Activated B cell treated with CpG ODN at 0.5 μM for 24 hours (primary cell): Measurements from ENCODE around the gene CCDC83. TPM values are rescaled to one million over a fixed set of nuclear protein-coding genes. Genes with fewer than 3 reads are reported as not detected.
"Not testable (repeated sequence)": the region's sequence is repeated elsewhere in the genome, so short reads cannot be mapped to it uniquely, and the experiment has no call there.

Experiments
- ATAC-seq: fragments of 200-7000 bp; cut with Tn5 transposase; one replicate; pipeline ENCODE4 v1.10.0; 2021; ENCODE audit warnings: low read depth, mild to moderate bottlenecking, moderate library complexity
- CTCF ChIA-PET: fragments of 350-600 bp; sonication (Branson Sonifier 250); formaldehyde crosslinking; loops from one replicate; lab custom pipeline; 2021; ENCODE audit warnings: antibody characterized with exemption; lab: Charles Lee
- POLR2A ChIA-PET: fragments of 350-600 bp; sonication (Branson Sonifier 250); formaldehyde crosslinking; loops from one replicate; lab custom pipeline; 2021; ENCODE audit warnings: antibody characterized with exemption; lab: Charles Lee
- DNase-seq: peaks from one replicate; pipeline ENCODE4 v3.0.0; 2022
- H3K27ac Mint-ChIP-seq: one replicate; pipeline ENCODE4 v1.8.0; 2020; ENCODE audit warnings: mixed read lengths
- H3K27me3 Mint-ChIP-seq: one replicate; pipeline ENCODE4 v1.8.0; 2021; ENCODE audit warnings: mixed read lengths
- H3K36me3 Mint-ChIP-seq: one replicate; pipeline ENCODE4 v1.8.0; 2021; ENCODE audit warnings: low read depth, mixed read lengths
- H3K4me1 Mint-ChIP-seq: one replicate; pipeline ENCODE4 v1.8.0; 2021; ENCODE audit warnings: mixed read lengths
- H3K4me3 Mint-ChIP-seq: one replicate; pipeline ENCODE4 v1.8.0; 2020; ENCODE audit warnings: mild to moderate bottlenecking, mixed read lengths
- H3K9me3 Mint-ChIP-seq: one replicate; pipeline ENCODE4 v1.8.0; 2020; ENCODE audit warnings: mixed read lengths
- intact Hi-C: fragments of 100-400 bp; cut with micrococcal nuclease; formaldehyde crosslinking; loops from one replicate; pipeline ENCODE4 v1.15.1; 2024
- total RNA-seq: library from RNA; stranded (reverse); gene quantifications from 2 replicates; pipeline ENCODE4 v1.2.3, GENCODE V29; 2022
- TF ChIP-seq, protein P1 (sequence below): fragments of 200-600 bp; IDR thresholded peaks from one replicate; pipeline ENCODE4 v1.8.0; 2022; ENCODE audit warnings: antibody characterized with exemption, mild to moderate bottlenecking

The CCDC83 gene
- total RNA-seq, 1 donor from 2014 or later: not detected

DNA sequence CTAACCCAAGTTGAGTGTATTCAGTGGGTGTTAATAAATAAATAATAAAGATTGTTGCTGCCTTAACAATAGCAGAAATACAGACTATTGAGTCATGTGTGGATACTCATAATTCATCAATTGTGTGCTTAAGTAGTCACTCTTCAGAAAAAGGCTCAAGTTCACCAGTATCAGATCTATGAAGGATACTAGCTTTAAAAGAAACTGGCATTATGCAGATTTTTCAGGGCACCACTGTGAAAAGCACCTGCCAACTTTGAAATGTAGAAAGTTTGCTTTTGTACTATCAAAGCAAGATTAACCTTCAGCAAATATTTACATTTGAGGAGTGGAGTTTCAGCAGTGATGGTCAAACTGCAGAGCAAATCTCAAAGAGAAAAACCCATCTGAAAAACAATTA is 24.1 kb upstream of the CCDC83 start:
- TF ChIP-seq, protein P1, sequence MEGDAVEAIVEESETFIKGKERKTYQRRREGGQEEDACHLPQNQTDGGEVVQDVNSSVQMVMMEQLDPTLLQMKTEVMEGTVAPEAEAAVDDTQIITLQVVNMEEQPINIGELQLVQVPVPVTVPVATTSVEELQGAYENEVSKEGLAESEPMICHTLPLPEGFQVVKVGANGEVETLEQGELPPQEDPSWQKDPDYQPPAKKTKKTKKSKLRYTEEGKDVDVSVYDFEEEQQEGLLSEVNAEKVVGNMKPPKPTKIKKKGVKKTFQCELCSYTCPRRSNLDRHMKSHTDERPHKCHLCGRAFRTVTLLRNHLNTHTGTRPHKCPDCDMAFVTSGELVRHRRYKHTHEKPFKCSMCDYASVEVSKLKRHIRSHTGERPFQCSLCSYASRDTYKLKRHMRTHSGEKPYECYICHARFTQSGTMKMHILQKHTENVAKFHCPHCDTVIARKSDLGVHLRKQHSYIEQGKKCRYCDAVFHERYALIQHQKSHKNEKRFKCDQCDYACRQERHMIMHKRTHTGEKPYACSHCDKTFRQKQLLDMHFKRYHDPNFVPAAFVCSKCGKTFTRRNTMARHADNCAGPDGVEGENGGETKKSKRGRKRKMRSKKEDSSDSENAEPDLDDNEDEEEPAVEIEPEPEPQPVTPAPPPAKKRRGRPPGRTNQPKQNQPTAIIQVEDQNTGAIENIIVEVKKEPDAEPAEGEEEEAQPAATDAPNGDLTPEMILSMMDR: no peak
- POLR2A ChIA-PET: no interaction called here
- intact Hi-C loops: no loop called here

DNA sequence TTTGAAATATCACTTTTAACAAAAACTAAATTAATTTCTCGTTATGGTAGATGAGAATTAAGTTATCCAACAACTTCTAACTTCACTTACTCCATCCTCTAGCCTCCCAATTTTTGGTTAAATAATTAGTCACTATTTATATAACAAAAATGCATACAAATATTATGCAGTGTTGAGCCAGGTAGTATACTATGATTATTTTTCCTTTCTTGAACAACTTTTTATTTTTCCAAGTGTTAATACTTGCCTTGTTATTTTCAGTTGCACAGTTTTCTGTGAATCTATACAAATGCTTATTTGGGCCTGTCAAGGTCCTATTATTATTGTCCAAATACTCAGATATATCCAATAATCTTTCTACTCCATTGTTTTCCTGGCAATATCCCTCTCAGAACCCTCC is 19.9 kb upstream of the CCDC83 start:
- DNase-seq (no peak), ATAC-seq (no peak)
- Mint-ChIP-seq H3K9me3 (peaks cover 8% of the 10 kb centered on the region), H3K4me3 (no peak overlapping the region), H3K27me3 (no peaks in the 10 kb centered on the region), H3K27ac (no peak overlapping the region), H3K4me1 (no peaks in the 10 kb centered on the region), H3K36me3 (no peaks in the 10 kb centered on the region)
- CTCF ChIA-PET: no interaction called here
- TF ChIP-seq, protein P1: no peak
- intact Hi-C loops: no loop called here
- POLR2A ChIA-PET: no interaction called here

More for the DNA sequence above, 24.1 kb upstream of the CCDC83 start:
- no peaks in the 10 kb centered on the region for H3K27me3 Mint-ChIP-seq
- H3K27ac Mint-ChIP-seq: no peak overlapping the region
- DNase-seq (no peak), ATAC-seq (no peak)
- H3K9me3 Mint-ChIP-seq: peaks cover 8% of the 10 kb centered on the region
- no peaks in the 10 kb centered on the region for H3K36me3 Mint-ChIP-seq
- H3K4me3 Mint-ChIP-seq: no peak overlapping the region
- no peaks in the 10 kb centered on the region for H3K4me1 Mint-ChIP-seq
- CTCF ChIA-PET: no interaction called here

DNA sequence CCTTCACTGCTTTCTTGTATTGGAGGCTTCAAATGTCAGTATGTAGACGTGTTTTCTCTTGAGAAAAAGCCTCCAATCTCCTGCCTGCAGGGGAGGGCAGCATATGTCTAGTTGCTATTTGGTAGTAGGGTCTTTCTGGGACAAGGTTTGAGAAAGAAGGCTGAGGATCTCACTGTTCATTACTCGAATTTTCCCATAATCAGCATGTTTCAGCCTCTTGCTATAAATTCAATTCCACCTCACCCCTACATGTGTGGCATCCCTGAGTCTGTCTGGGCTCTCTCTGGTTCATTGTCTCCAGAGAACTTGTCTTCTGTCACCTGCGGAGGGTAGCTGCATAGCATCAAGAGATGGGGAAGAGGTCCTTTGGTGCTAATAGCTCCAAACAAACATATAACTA is 19.5 kb upstream of the CCDC83 start:
- no peak overlapping the region for H3K27ac Mint-ChIP-seq
- TF ChIP-seq, protein P1: no peak
- H3K4me1 Mint-ChIP-seq: no peaks in the 10 kb centered on the region
- intact Hi-C loops: no loop called here
- no peaks in the 10 kb centered on the region for H3K36me3 Mint-ChIP-seq
- CTCF ChIA-PET: no interaction called here
- H3K27me3 Mint-ChIP-seq: no peaks in the 10 kb centered on the region
- no peak overlapping the region for H3K4me3 Mint-ChIP-seq
- ATAC-seq (no peak), DNase-seq (no peak)
- POLR2A ChIA-PET: no interaction called here
- H3K9me3 Mint-ChIP-seq: peaks cover 8% of the 10 kb centered on the region

DNA sequence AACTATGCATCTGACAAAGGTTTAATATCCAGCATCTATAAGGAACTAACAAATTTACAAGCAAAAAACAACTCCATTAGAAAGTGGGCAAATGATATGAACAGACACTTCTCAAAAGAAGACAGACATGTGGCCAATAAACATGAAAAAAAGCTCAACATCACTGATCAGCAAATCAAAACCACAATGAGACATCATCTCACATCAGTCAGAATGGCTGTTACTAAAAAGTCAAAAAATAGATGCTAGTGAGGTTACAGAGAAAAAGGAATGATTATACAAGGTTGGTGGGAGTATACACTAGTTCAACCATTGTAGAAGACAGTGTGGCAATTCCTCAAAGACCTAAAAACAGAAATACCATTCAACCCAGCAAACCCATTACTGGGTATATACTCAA is 14.3 kb upstream of the CCDC83 start:
- CTCF ChIA-PET, intact Hi-C loops, H3K9me3 Mint-ChIP-seq, H3K27me3 Mint-ChIP-seq, H3K4me3 Mint-ChIP-seq, H3K27ac Mint-ChIP-seq, DNase-seq, H3K4me1 Mint-ChIP-seq, H3K36me3 Mint-ChIP-seq, POLR2A ChIA-PET, ATAC-seq: not testable (repeated sequence)

DNA sequence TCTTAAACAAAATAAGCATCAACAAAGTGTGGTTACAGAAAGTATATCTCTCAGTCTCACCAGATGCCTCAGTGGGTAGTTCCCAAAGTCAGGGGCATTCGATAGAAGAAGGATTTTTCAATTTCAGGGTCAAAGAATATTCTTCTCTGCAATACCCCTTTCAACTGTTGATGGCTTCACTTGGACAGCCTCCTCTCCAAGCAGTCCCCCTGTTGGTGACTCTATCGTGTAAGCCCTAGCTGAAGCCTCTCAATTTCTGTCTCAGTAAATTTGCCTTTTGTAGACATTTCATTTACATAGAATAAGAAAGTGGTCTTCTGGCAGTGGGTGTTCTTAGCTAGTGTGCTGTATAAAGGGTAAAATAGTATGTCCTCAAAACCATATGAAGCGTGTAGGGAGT is 11.3 kb upstream of the CCDC83 start:
- H3K4me1 Mint-ChIP-seq: no peaks in the 10 kb centered on the region
- TF ChIP-seq, protein P1: no peak
- no peaks in the 10 kb centered on the region for H3K9me3 Mint-ChIP-seq
- no peaks in the 10 kb centered on the region for H3K27me3 Mint-ChIP-seq
- ATAC-seq (no peak), DNase-seq (no peak)
- H3K27ac Mint-ChIP-seq: no peak overlapping the region
- POLR2A ChIA-PET: interaction anchor here (0.5 kb wide), 1 partner anchor 439 kb away, joined by 5 read pairs; no protein-coding TSS in a partner anchor
- intact Hi-C loops: no loop called here
- H3K36me3 Mint-ChIP-seq: no peaks in the 10 kb centered on the region
- CTCF ChIA-PET: no interaction called here
- H3K4me3 Mint-ChIP-seq: no peak overlapping the region

DNA sequence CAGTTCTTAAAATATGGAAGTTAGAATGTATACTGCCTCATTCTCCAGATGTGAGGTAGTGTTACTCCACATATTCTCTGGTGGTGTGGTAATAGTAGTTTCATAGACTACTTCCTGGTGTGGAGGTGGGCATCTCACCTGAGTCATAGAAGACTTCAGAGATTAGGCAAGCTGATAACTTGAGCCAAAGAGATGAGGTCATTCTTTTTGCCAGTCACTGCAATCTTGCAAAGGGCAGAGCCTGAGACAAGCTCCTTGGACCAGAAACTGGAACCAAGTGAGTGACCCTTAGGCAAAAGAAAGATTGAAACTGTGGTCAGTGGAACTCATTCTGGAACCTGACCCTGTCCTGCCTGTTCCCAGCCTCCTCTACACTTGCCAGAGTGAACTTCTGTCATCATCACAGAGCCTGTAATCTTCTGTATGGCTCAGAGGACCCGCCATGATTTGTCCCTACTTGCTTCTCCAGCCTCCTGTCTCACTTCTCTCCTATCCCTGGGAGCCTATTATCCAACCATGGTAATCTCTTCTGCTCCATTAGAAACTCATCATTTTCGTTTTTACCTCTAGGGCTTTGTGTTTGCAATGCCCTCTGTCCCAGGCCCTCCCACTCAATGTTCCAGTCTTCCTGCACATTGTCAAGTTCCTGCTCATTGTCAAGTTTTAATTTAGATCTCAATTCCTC is 10.6 kb upstream of the CCDC83 start:
- ChIA-PET CTCF (no interaction called here), POLR2A (no interaction called here)
- H3K4me1 Mint-ChIP-seq: no peaks in the 10 kb centered on the region
- H3K27me3 Mint-ChIP-seq: no peaks in the 10 kb centered on the region
- DNase-seq: no peak
- H3K9me3 Mint-ChIP-seq: no peaks in the 10 kb centered on the region
- no peaks in the 10 kb centered on the region for H3K36me3 Mint-ChIP-seq
- TF ChIP-seq, protein P1: no peak
- no peak overlapping the region for H3K4me3 Mint-ChIP-seq
- no peak overlapping the region for H3K27ac Mint-ChIP-seq
- no peak for ATAC-seq
- intact Hi-C loops: no loop called here
